Psoas muscle (tissue), 8 donors: ENCODE results near the gene ASPRV1. TPM values are rescaled to one million over a fixed set of nuclear protein-coding genes. Genes with fewer than 3 reads are reported as not detected.

Experiments
- ATAC-seq, 4 donors: fragments of 200-7000 bp; cut with Tn5 transposase; one replicate each; pipeline ENCODE4 v1.9.1; 2020; ENCODE audit warnings: moderate library complexity in 3 of 4, mild to moderate bottlenecking in 2 of 4
- DNase-seq, 2 donors: peaks; one replicate each; pipeline ENCODE4 v3.0.0-alpha.2; 2020
- H3K27ac ChIP-seq: fragments of 200-600 bp; one replicate; pipeline ENCODE4 v1.8.0; 2022
- H3K27me3 ChIP-seq, 3 donors: fragments of 200-600 bp in 1 of 3; one replicate each; pipeline versions ENCODE4 v1.6.1 to v1.8.0; 2013 to 2022; ENCODE audit warnings: low read length in 2 of 3, mild to moderate bottlenecking in 2 of 3, moderate library complexity in 1 of 3; ENCODE audit not compliant: insufficient read depth in 3 of 3
- H3K36me3 ChIP-seq, 2 donors: fragments of 200-600 bp in 1 of 2; one replicate each; pipeline versions ENCODE4 v1.6.1 to v1.8.0; 2013 to 2022; ENCODE audit warnings: low read depth in 1 of 2, mild to moderate bottlenecking in 1 of 2, moderate library complexity in 1 of 2; ENCODE audit not compliant: insufficient read depth in 1 of 2
- H3K4me1 ChIP-seq: fragments of 200-600 bp; one replicate; pipeline ENCODE4 v1.8.0; 2022
- H3K4me3 ChIP-seq: fragments of 200-600 bp; one replicate; pipeline ENCODE4 v1.8.0; 2022; ENCODE audit warnings: mild to moderate bottlenecking
- H3K9me3 ChIP-seq: fragments of 200-600 bp; one replicate; pipeline ENCODE4 v1.8.0; 2022
- WGBS, 3 donors: extraction: QIAGEN DNeasy Blood & Tissue Kit; methylation state at CpG; one replicate each; pipeline versions ENCODE4 v1.1.6 to v1.1.7; 2013; 5-methylcytosine and 5-hydroxymethylcytosine counted together
- intact Hi-C, 2 donors: fragments of 100-400 bp; cut with DNase I; formaldehyde crosslinking; loops; one replicate each; pipeline versions ENCODE4 v1.11.0 to v1.14.2; 2022
- polyA plus RNA-seq, 3 donors: library from polyadenylated mRNA; stranded (reverse); fragments of 200-250 nt; gene quantifications; one replicate each; pipeline ENCODE4 v1.2.3, GENCODE V29; 2013
- total RNA-seq, 4 donors: library from RNA; stranded (reverse); fragmentation: NEBNext Ultra II Directional in 2 of 4; extraction: Animal tissue kit (Norgen Biotek cat#: 25700) in 2 of 4; gene quantifications; one replicate each; pipeline versions ENCODE4 v1.2.1 to v1.2.4, GENCODE V29; 2021 to 2023
- TF ChIP-seq, protein P1 (sequence below): fragments of 200-600 bp; IDR thresholded peaks from one replicate; pipeline ENCODE4 v1.8.0; 2022; ENCODE audit warnings: antibody characterized with exemption
- donor health status: healthy with polysubstance abuse.
- donor health status: DM: no; HTN: no; CAD: no; lungs with moderate emphysema.
- donor health status: Bipolar disorder and iron deficiency.
- donor health status: healthy.
- donor health status: DM: yes; HTN: yes; CAD: no.
- donor health status: DM: no; HTN: no; CAD: no.
- donor health status: DM: no; HTN: no; CAD: no.
- donor health status: DM: yes; HTN: yes; CAD: no.

ASPRV1 gene
- total and polyA plus RNA-seq, 7 donors, result 0.20 to 1.8 (median 1.0) TPM

DNA sequence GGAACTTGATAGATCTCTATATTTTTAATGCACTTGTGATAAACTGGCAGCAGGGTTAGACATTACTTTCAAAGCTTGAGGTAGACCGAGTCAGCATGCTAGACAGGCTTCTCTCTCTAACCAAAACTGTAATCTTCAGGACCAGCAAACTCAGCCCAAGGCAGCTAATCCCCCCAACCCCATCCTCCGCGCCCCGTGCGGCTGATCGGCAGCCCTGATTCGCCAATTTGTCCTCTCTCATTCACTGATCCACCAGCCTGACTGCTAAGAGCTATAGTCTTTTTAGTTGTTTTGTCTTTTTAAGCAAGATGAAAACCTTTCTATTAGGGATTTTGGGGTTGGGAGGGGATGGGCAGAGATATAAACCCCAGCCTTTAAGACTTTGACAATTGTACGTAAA lies 20.7 kb downstream of the ASPRV1 start:
- no peak for ATAC-seq
- TF ChIP-seq, protein P1, sequence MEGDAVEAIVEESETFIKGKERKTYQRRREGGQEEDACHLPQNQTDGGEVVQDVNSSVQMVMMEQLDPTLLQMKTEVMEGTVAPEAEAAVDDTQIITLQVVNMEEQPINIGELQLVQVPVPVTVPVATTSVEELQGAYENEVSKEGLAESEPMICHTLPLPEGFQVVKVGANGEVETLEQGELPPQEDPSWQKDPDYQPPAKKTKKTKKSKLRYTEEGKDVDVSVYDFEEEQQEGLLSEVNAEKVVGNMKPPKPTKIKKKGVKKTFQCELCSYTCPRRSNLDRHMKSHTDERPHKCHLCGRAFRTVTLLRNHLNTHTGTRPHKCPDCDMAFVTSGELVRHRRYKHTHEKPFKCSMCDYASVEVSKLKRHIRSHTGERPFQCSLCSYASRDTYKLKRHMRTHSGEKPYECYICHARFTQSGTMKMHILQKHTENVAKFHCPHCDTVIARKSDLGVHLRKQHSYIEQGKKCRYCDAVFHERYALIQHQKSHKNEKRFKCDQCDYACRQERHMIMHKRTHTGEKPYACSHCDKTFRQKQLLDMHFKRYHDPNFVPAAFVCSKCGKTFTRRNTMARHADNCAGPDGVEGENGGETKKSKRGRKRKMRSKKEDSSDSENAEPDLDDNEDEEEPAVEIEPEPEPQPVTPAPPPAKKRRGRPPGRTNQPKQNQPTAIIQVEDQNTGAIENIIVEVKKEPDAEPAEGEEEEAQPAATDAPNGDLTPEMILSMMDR, result no peak
- H3K9me3 ChIP-seq, result no peaks in the 10 kb centered on the region
- H3K4me1 ChIP-seq, result no peaks in the 10 kb centered on the region
- no peaks in the 10 kb centered on the region for H3K27me3 ChIP-seq
- H3K36me3 ChIP-seq, result peaks cover 5 to 81% of the 10 kb centered on the region in 2 donors
- intact Hi-C loops, result no loop called here
- 91 to 95% (median 91%) methylated on average over 8 of the region's 8 CpGs for WGBS, 3 donors
- DNase-seq, result no peak
- no peak overlapping the region for H3K27ac ChIP-seq
- H3K4me3 ChIP-seq, result no peak overlapping the region

DNA sequence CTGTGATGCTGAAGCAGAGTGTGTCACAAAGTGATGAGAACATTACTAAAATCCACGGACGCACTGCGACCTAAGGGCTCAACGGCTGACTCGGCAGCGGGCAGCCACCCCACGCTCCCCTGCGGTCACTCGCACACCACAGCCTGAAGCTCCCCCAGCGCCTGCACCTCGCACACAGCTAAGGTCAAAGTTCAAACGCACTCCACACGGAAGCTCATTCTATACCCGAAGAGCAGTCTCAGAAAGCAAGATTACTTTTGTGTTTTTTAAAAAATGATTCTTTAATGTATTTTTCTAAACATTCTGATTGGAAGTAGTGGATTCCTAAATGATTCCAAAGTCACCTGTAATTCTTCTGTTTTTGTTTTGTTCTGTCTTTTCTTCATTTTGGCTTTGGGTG lies 21.7 kb downstream of the ASPRV1 start:
- intact Hi-C loops, result no loop called here
- no peaks in the 10 kb centered on the region for H3K27me3 ChIP-seq
- H3K4me1 ChIP-seq, result no peaks in the 10 kb centered on the region
- DNase-seq (no peak), ATAC-seq (no peak)
- H3K4me3 ChIP-seq, result no peak overlapping the region
- H3K27ac ChIP-seq, result no peak overlapping the region
- TF ChIP-seq, protein P1, result no peak
- H3K36me3 ChIP-seq, result peaks cover 11 to 90% of the 10 kb centered on the region in 2 donors
- no peaks in the 10 kb centered on the region for H3K9me3 ChIP-seq
- WGBS, 3 donors, result 78 to 79% (median 79%) methylated on average over 14 of the region's 14 CpGs

DNA sequence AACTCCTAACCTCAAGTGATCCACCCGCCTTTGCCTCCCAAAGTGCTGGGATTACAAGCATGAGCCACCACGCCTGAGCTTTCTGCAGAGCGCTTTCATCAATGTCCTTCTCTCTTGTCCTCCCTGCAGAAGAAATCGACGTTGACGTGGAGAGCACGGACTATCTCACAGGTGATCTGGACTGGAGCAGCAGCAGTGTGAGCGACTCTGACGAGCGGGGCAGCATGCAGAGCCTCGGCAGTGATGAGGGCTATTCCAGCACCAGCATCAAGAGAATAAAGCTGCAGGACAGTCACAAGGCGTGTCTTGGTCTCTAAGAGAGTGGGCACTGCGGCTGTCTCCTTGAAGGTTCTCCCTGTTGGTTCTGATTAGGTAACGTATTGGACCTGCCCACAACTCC lies 23.5 kb downstream of the ASPRV1 start:
- Histone ChIP-seq H3K4me1 (peaks cover 5% of the 10 kb centered on the region), H3K27me3 (no peaks in the 10 kb centered on the region), H3K36me3 (peaks cover 11 to 98% of the 10 kb centered on the region in 2 donors), H3K27ac (no peak overlapping the region), H3K4me3 (no peak overlapping the region), H3K9me3 (no peaks in the 10 kb centered on the region)
- DNase-seq (no peak), ATAC-seq (no peak)
- 93 to 96% (median 95%) methylated on average over 14 of the region's 14 CpGs for WGBS, 3 donors
- intact Hi-C loops, result no loop called here
- TF ChIP-seq, protein P1, result no peak

DNA sequence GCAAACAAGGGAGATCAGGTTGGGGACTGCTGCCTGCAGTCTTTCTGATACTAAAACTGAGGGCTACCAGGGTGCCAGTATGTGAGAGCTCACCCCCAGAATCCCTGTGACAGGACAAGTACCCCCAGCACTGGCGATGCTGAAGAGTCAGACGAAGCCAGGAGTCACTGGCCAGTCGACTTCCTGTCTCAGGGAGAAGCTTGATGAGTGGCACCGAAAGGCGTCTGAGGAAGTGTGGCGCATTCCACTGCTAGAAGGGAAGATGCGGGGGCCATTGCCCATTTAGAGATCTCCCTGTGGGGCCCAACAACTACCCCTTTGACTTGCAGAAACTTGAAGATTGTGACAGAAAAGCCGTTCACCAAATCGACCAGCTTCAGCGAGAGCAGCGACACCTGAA lies 24.5 kb downstream of the ASPRV1 start:
- Histone ChIP-seq H3K27me3 (no peaks in the 10 kb centered on the region), H3K4me1 (peaks cover 14% of the 10 kb centered on the region), H3K27ac (no peak overlapping the region), H3K36me3 (peaks cover 11 to 92% of the 10 kb centered on the region in 2 donors), H3K9me3 (no peaks in the 10 kb centered on the region), H3K4me3 (no peak overlapping the region)
- WGBS, 3 donors, result 80 to 82% (median 80%) methylated on average over 11 of the region's 11 CpGs
- TF ChIP-seq, protein P1, result no peak
- intact Hi-C loops, result no loop called here
- DNase-seq (no peak), ATAC-seq (no peak)

DNA sequence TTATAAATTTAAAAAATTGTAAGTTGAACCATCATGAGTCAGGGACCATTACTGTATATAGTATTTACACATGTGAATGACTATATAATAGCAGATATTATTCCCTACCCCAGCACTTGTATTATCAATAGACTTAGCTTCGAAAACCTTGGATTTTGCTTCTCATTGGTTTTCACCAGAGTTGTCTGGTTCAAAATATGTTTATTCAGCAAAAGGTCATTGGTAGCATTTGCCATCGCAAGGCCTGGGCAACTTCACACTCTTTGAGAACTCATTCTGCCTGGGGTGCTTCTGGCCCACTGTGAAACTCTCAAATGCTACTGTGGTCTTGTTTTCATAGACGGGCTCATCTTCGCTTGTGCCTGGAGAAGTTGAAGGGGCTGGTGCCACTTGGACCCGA lies 26.4 kb downstream of the ASPRV1 start:
- peaks cover 18% of the 10 kb centered on the region for H3K4me1 ChIP-seq
- H3K27ac ChIP-seq, result no peak overlapping the region
- TF ChIP-seq, protein P1, result no peak
- DNase-seq (no peak), ATAC-seq (no peak)
- no peaks in the 10 kb centered on the region for H3K27me3 ChIP-seq
- WGBS, 3 donors, result 97 to 98% (median 98%) methylated on average over 5 of the region's 5 CpGs
- H3K9me3 ChIP-seq, result no peaks in the 10 kb centered on the region
- H3K36me3 ChIP-seq, result peaks cover 8 to 74% of the 10 kb centered on the region in 2 donors
- H3K4me3 ChIP-seq, result no peak overlapping the region
- intact Hi-C loops, result no loop called here
